Measurements from ENCODE around the gene POLR3B.

DNA sequence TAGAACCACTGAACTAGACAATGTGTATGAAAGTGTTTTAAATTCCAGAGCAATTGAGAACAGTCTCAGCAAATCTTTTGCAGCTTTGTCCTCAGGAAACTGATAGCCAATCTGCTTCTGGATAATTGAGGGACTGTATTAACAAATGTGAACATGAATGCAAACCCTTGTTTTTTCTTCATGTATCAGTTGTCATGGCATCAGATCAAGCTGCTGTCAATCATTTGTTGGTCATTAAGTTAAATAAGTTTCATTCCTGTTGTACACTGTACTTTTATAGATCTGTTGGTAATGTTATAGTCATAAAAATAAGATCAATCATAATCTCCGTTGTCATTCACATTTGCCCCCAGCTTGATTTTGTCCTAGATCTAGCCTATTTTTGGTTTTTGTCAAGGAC, 159.8 kb downstream of the POLR3B start:
- TF ChIP-seq, protein P1, sequence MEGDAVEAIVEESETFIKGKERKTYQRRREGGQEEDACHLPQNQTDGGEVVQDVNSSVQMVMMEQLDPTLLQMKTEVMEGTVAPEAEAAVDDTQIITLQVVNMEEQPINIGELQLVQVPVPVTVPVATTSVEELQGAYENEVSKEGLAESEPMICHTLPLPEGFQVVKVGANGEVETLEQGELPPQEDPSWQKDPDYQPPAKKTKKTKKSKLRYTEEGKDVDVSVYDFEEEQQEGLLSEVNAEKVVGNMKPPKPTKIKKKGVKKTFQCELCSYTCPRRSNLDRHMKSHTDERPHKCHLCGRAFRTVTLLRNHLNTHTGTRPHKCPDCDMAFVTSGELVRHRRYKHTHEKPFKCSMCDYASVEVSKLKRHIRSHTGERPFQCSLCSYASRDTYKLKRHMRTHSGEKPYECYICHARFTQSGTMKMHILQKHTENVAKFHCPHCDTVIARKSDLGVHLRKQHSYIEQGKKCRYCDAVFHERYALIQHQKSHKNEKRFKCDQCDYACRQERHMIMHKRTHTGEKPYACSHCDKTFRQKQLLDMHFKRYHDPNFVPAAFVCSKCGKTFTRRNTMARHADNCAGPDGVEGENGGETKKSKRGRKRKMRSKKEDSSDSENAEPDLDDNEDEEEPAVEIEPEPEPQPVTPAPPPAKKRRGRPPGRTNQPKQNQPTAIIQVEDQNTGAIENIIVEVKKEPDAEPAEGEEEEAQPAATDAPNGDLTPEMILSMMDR (IDR thresholded peaks at IDR 0.05): no peak
- no peak for TF ChIP-seq POLR2A (IDR thresholded peaks at IDR 0.05)
- no peak for TF ChIP-seq EP300 (IDR thresholded peaks at IDR 0.05)
- no peak for TF ChIP-seq POLR2AphosphoS5 (IDR thresholded peaks at IDR 0.05)
